IPS-18a (cell line): ENCODE data around the gene DNASE1L3.
"Not testable (repeated sequence)": the region's sequence is repeated elsewhere in the genome, so short reads cannot be mapped to it uniquely, and the experiment has no call there.

ENCODE experiments used
- H3K27ac ChIP-seq: one replicate; pipeline ENCODE4 v1.5.1; 2013; ENCODE audit warnings: low read length
- H3K27me3 ChIP-seq: one replicate; pipeline ENCODE4 v1.6.1; 2013; ENCODE audit warnings: mild to moderate bottlenecking, low read length; ENCODE audit not compliant: control insufficient read depth, insufficient read depth
- H3K36me3 ChIP-seq: one replicate; pipeline ENCODE4 v1.6.1; 2013; ENCODE audit warnings: low read depth, low read length; ENCODE audit not compliant: control insufficient read depth
- H3K4me1 ChIP-seq: one replicate; pipeline ENCODE4 v1.6.1; 2013; ENCODE audit warnings: low read depth, low read length; ENCODE audit not compliant: control insufficient read depth
- H3K4me3 ChIP-seq: one replicate; pipeline ENCODE4 v1.5.1; 2013; ENCODE audit warnings: low read length
- H3K9ac ChIP-seq: one replicate; pipeline ENCODE4 v1.6.1; 2013; ENCODE audit warnings: mild to moderate bottlenecking, low read length, moderate library complexity
- H3K9me3 ChIP-seq: one replicate; pipeline ENCODE4 v1.6.1; 2013; ENCODE audit warnings: low read depth, low read length; ENCODE audit not compliant: control insufficient read depth

DNASE1L3 gene

GRCh38 chr3:58207954-58208353 is 2.8 kb downstream of the DNASE1L3 start:
- H3K27me3 ChIP-seq = no peaks in the 10 kb centered on the region
- no peaks in the 10 kb centered on the region for H3K4me1 ChIP-seq
- H3K36me3 ChIP-seq = no peaks in the 10 kb centered on the region
- H3K9ac ChIP-seq = no peak overlapping the region
- H3K9me3 ChIP-seq = no peaks in the 10 kb centered on the region
- no peak overlapping the region for H3K27ac ChIP-seq
- no peak overlapping the region for H3K4me3 ChIP-seq

GRCh38 chr3:58206406-58207011 is 4.3 kb downstream of the DNASE1L3 start:
- no peak overlapping the region for H3K9ac ChIP-seq
- no peaks in the 10 kb centered on the region for H3K36me3 ChIP-seq
- no peaks in the 10 kb centered on the region for H3K9me3 ChIP-seq
- H3K4me1 ChIP-seq = no peaks in the 10 kb centered on the region
- H3K27me3 ChIP-seq = no peaks in the 10 kb centered on the region
- no peak overlapping the region for H3K4me3 ChIP-seq
- H3K27ac ChIP-seq = no peak overlapping the region

- H3K4me3 ChIP-seq = no peak overlapping the region
- H3K9me3 ChIP-seq = no peaks in the 10 kb centered on the region
- no peak overlapping the region for H3K27ac ChIP-seq
- no peaks in the 10 kb centered on the region for H3K36me3 ChIP-seq
- H3K4me1 ChIP-seq = no peaks in the 10 kb centered on the region
- no peaks in the 10 kb centered on the region for H3K27me3 ChIP-seq
- no peak overlapping the region for H3K9ac ChIP-seq
Measured at GRCh38 chr3:58205981-58206380, 4.8 kb downstream of the DNASE1L3 start.

GRCh38 chr3:58204720-58205119 is 6.1 kb downstream of the DNASE1L3 start:
- Histone ChIP-seq H3K27ac (no peak overlapping the region), H3K4me3 (no peak overlapping the region), H3K4me1 (no peaks in the 10 kb centered on the region), H3K9ac (no peak overlapping the region), H3K36me3 (no peaks in the 10 kb centered on the region), H3K27me3 (no peaks in the 10 kb centered on the region), H3K9me3 (no peaks in the 10 kb centered on the region)

- Histone ChIP-seq H3K9me3 (no peaks in the 10 kb centered on the region), H3K36me3 (no peaks in the 10 kb centered on the region), H3K4me3 (no peak overlapping the region), H3K27me3 (no peaks in the 10 kb centered on the region), H3K4me1 (no peaks in the 10 kb centered on the region), H3K9ac (no peak overlapping the region), H3K27ac (no peak overlapping the region)
Measured at GRCh38 chr3:58203541-58203940, 7.2 kb downstream of the DNASE1L3 start.

- H3K27ac ChIP-seq = no peak overlapping the region
- H3K4me3 ChIP-seq = no peak overlapping the region
- H3K9ac ChIP-seq = no peak overlapping the region
- no peaks in the 10 kb centered on the region for H3K27me3 ChIP-seq
- no peaks in the 10 kb centered on the region for H3K36me3 ChIP-seq
- no peaks in the 10 kb centered on the region for H3K4me1 ChIP-seq
- H3K9me3 ChIP-seq = no peaks in the 10 kb centered on the region
Measured at GRCh38 chr3:58202917-58203360, 7.8 kb downstream of the DNASE1L3 start.

GRCh38 chr3:58201451-58201850 is 9.3 kb downstream of the DNASE1L3 start:
- not testable (repeated sequence) for H3K36me3 ChIP-seq, H3K4me1 ChIP-seq, H3K9me3 ChIP-seq, H3K27ac ChIP-seq, H3K4me3 ChIP-seq, H3K27me3 ChIP-seq, H3K9ac ChIP-seq

GRCh38 chr3:58200846-58201355 is 9.9 kb downstream of the DNASE1L3 start:
- H3K27ac ChIP-seq = no peak overlapping the region
- no peaks in the 10 kb centered on the region for H3K9me3 ChIP-seq
- no peak overlapping the region for H3K4me3 ChIP-seq
- H3K27me3 ChIP-seq = no peaks in the 10 kb centered on the region
- no peak overlapping the region for H3K9ac ChIP-seq
- no peaks in the 10 kb centered on the region for H3K4me1 ChIP-seq
- H3K36me3 ChIP-seq = no peaks in the 10 kb centered on the region

GRCh38 chr3:58200121-58200709 is 10.6 kb downstream of the DNASE1L3 start:
- H3K4me3 ChIP-seq = no peak overlapping the region
- no peaks in the 10 kb centered on the region for H3K36me3 ChIP-seq
- H3K27ac ChIP-seq = no peak overlapping the region
- no peaks in the 10 kb centered on the region for H3K4me1 ChIP-seq
- H3K9ac ChIP-seq = no peak overlapping the region
- H3K9me3 ChIP-seq = no peaks in the 10 kb centered on the region
- H3K27me3 ChIP-seq = no peaks in the 10 kb centered on the region

GRCh38 chr3:58198804-58199203 is 12.0 kb downstream of the DNASE1L3 start:
- Histone ChIP-seq H3K4me3 (no peak overlapping the region), H3K4me1 (no peaks in the 10 kb centered on the region), H3K36me3 (no peaks in the 10 kb centered on the region), H3K9ac (no peak overlapping the region), H3K9me3 (no peaks in the 10 kb centered on the region), H3K27ac (no peak overlapping the region), H3K27me3 (no peaks in the 10 kb centered on the region)

GRCh38 chr3:58198362-58198761 is 12.4 kb downstream of the DNASE1L3 start:
- no peaks in the 10 kb centered on the region for H3K9me3 ChIP-seq
- H3K4me3 ChIP-seq = no peak overlapping the region
- H3K27ac ChIP-seq = no peak overlapping the region
- no peaks in the 10 kb centered on the region for H3K4me1 ChIP-seq
- no peak overlapping the region for H3K9ac ChIP-seq
- H3K36me3 ChIP-seq = no peaks in the 10 kb centered on the region
- H3K27me3 ChIP-seq = no peaks in the 10 kb centered on the region

- no peaks in the 10 kb centered on the region for H3K27me3 ChIP-seq
- no peak overlapping the region for H3K9ac ChIP-seq
- H3K27ac ChIP-seq = no peak overlapping the region
- no peaks in the 10 kb centered on the region for H3K9me3 ChIP-seq
- no peaks in the 10 kb centered on the region for H3K4me1 ChIP-seq
- no peak overlapping the region for H3K4me3 ChIP-seq
- no peaks in the 10 kb centered on the region for H3K36me3 ChIP-seq
Measured at GRCh38 chr3:58197588-58197987, 13.2 kb downstream of the DNASE1L3 start.
